ENCODE data around the gene SYNDIG1.
"Not testable (repeated sequence)": the region's sequence is repeated elsewhere in the genome, so short reads cannot be mapped to it uniquely, and the experiment has no call there.

Gene SYNDIG1

DNA sequence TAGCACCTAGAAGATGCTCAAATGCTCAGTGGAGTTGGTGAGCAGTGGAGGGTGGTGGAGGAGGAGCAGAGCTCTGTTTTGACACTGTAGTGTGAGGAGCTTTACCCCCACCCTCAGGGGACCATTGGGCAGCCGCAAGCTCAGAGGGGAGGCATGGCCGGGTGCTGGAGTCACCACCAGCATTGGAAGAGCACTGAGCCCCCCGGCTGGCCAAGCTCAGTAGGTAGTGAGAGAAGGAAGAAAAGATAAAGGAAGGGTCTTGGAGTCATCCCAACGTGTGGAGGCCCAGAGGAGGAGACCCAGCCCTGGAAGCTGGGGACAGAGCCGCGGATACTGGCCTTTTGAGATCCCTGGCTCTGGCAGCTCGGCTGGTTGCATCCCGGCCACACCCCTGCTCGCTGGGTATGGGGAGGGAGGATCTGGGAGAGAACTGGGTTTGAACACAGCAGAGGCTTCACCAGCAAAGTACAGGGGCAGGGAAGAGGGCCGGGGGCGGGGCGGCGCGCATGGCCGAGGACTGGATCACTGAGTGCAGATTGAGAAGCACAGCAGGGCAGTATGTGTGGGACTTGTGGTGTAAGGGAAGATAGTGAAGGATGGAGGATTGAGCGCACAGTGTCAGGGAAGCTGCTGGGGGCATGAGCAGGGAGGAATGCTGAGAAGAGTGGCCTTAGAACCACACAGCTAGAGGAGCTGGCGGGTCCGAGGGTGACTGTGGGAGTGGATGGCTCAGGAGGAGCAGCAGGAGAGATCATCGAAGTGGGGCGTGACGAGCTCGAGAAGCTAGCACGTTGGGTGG is 24.4 kb downstream of the SYNDIG1 start:
- ATAC-seq = no peak

- no peak for ATAC-seq
Observed at GRCh38 chr20:24494460-24494920, 25.1 kb downstream of the SYNDIG1 start.

DNA sequence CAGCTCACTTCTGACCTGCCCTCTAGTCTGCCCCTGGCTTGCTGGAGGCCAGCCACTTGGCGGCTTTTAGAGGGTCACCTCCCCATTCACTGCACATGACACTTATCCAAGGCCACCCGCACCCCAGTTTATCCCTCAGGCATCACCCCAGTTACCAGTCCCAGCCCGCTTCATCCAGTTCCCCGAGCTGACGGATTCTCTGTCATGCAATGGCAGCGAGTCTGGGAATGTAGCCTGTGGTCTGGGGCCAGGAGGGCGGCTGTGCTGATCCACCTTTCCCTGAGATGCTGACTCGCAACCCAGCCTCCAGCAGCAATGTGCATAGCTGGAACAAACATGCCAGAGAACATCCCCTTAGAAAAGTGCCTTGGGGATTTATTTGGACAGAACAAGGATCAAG is 25.8 kb downstream of the SYNDIG1 start:
- no peak for ATAC-seq

- no peak for ATAC-seq
Observed at GRCh38 chr20:24497851-24498250, 28.4 kb downstream of the SYNDIG1 start.

GRCh38 chr20:24498641-24499040 is 29.2 kb downstream of the SYNDIG1 start:
- ATAC-seq = no peak

DNA sequence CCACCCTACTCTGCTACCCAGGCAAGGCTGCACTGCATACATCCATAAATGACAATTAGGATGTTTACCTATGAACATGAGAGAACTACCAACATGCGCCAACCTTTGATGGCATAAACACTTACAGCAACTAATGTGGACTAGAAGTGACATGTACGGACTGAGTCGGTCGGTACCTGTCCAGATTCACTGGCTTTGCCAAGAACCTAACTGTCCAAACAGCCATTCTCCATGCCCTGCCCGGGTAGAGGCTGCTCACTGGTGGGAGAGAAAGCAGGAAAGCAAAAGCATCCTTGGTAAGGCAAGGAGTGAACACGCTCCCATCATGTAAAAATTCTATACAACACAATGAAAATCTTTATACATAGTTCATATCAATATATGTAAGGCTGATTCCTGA is 30.0 kb downstream of the SYNDIG1 start:
- ATAC-seq = no peak

- ATAC-seq = no peak
Observed at GRCh38 chr20:24501764-24502556, 32.5 kb downstream of the SYNDIG1 start.

DNA sequence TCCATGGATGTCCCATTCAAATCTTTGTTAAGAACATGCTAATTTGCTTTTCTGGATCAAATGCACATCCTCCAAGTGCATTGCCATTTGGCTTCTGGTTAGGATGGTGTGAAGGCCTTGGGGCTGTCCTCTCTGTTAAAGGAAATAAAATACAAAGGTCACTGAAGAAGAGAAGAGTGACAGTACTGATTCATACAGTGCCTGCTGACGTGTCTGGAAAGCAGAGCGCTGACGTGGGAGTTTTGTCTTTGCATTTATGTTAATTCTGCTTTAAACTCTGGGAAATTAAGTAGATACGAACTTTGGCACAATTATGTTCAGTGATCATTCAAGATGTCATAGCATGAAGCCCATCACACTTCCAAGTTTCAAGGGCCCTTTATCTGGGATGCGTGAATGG is 33.2 kb downstream of the SYNDIG1 start:
- no peak for ATAC-seq

DNA sequence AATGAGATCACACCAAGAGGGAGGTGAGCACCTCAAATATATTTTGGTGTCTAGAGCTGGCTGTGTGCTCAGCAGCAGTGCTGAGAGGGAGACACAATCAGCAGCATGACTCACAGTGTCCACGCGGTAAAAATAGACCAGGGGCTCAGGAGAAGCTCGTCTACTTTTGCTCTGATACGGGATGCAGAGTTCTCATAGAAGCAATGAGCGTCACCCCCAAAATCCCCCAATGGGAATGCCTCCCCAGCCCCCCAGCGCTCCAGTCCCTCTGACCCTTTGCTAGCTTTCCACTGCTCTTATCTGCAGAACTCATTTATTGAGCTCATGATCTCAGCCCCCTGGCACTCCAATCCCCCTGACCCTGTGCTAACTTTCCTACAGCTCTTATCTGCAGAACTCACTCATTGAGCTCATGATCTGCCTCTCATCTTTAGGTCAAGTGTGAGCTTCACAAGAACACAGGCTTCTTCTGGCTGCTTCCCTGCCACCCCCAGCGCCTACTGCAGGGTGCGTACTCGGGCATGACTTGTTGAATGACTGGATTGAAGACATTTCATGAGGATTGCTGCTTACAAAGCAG is 34.0 kb downstream of the SYNDIG1 start:
- ATAC-seq = no peak

DNA sequence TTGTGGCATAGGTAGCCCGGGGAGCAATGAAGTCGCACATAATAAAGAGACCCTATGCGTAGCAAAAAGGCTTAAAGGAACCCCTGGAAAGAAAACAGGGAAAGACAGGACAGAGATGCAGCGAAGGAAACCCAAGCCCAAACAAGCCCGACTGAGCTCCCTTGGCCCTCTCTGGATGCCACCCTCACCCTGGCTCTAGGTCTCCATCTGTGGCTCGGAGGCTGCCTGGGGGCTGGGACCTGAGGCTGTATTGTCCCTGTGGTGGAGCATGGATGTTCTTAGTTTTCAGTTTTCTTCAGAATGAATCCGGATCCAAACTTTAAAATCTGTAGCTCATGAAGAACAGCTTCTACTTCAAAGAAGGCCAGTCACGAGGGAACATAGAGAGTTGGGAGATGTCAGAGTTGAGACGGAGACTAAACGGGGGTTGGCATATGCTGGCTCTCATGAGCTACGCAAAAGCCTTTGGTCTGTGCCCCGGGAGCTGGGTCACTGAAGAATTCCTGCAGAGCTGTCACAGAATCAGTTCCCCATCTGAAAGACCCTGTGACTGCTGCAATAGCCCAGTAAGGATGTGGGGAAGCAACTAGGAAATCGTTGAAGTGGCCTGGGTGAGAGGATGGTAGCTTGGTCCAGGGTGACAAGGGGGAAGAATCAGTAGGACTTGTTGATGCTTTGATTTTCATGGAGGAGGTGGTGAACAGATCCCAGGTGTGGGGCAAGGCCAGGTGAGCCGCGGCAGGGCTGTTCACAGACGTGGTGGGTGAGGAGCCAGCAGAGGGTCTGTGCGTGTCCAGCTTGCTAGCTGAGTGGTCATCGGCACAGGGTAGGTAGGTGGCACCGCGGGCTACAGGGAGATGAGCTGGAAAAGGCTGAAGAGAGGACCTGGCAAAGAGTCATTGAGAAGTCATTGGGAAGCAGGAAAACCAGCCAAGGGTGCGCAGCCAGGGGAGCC is 35.2 kb downstream of the SYNDIG1 start:
- ATAC-seq = no peak

DNA sequence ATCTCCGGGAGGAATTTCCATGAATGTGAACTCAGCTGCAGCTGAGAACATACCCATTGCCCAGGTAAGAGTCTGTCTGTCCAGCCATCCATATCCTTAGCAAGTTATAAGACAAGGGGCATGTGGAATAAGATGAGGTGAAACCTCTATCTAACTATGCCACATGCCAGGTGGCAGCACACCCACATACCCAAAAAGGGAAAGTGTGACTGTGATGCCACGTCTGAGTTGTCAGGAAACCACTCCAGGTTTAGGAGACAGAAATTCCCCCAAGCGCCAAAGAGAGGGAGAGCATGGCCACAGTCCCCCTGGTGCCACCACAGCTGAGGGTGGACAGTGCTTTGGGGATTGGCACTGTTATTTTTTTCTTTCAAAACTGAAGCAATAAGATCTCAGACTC is 36.7 kb downstream of the SYNDIG1 start:
- ATAC-seq = no peak

DNA sequence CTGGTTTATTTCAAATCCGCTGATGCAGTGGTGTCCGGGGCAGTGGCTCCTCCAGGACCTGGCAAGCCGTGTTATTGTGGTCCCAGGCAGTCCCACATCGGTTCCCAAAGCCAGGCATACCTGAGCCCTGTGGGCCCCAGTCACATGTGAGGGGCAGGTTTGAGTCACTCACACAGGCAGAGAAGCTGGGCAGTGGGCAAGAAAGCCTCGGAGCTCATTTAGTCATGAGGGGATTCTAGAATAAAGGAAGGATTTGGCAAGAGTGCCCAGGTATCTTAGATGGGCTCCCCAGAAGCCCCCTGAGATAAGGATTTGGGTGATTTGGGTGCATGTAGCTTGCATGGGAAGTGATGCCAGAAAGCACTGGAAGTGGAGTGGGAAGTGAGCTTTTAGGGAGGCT is 37.3 kb downstream of the SYNDIG1 start:
- no peak for ATAC-seq

- ATAC-seq = no peak
Observed at GRCh38 chr20:24507182-24507853, 37.9 kb downstream of the SYNDIG1 start.

- ATAC-seq = not testable (repeated sequence)
Observed at GRCh38 chr20:24512441-24512840, 43.0 kb downstream of the SYNDIG1 start.

- ATAC-seq = no peak
Observed at GRCh38 chr20:24518515-24518914, 49.1 kb downstream of the SYNDIG1 start.

DNA sequence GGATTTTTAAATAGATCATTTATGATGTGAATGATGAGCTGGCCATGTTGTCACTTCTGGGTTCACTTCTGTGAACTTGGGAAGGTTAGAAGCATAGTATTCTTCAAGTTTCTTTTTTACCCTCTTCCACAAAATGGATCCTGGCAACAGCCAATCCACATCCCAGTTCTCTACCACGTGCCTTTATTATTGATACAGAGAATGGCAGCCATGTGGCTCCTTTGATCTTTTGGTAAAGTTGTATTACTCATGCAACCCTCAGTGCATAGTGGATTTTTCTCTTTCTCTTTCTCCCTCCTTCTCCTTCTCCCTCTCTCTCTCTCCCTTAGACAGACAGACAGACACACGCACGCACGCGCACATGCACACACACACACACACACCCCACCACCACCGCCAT is 50.0 kb downstream of the SYNDIG1 start:
- ATAC-seq = no peak

GRCh38 chr20:24521032-24521431 is 51.6 kb downstream of the SYNDIG1 start:
- ATAC-seq = no peak

GRCh38 chr20:24522452-24523330 is 53.3 kb downstream of the SYNDIG1 start:
- ATAC-seq = no peak

DNA sequence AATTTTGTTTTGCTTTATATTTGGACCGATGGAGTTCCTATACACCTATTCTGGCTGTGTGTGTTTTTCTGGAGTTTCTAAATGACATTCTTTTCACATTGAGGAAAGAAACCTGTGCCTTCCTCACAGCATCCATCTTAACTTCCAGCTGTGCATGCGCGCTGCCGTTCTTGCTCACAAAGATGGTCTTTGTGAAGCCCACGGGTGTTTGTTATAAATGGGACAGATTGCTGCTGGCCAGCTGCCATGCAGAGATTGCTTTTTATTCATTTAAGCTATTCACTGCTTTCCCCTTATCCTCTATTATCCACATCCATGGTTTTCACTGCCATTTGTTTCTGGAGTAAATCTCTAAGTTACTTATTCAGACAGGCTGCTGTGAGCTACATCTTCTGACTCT is 54.2 kb downstream of the SYNDIG1 start:
- ATAC-seq = no peak

GRCh38 chr20:24528583-24529368 is 59.3 kb downstream of the SYNDIG1 start:
- no peak for ATAC-seq

Data from activated CD4-positive, CD25-positive, alpha-beta regulatory T cell treated with anti-CD3 and anti-CD28 coated beads, Interleukin-2, amount 50 U/mL, for 24 hours (primary cell).